CD4-positive, alpha-beta T cell treated with Interleukin-6 at 100 ng/mL for 8 hours (primary cell): ENCODE data around the gene FSD1.
"Not testable (repeated sequence)": the region's sequence is repeated elsewhere in the genome, so short reads cannot be mapped to it uniquely, and the experiment has no call there.

Experiments used
- DNase-seq: peaks from one replicate; pipeline ENCODE4 v3.0.0-alpha.2; 2020; ENCODE audit warnings: mixed read lengths, low spot score

The FSD1 gene

GRCh38 chr19:4304538-4305256, at the start of gene FSD1:
TSS of gene FSD1 (plus strand) at chr19:4304598. CDS start at chr19:4304747, 149 bp downstream.
- DNase-seq = peak; percentile 54

GRCh38 chr19:4256563-4256962, 47.8 kb upstream of the FSD1 start:
- DNase-seq = no peak

GRCh38 chr19:4257025-4257424, 47.4 kb upstream of the FSD1 start:
- no peak for DNase-seq

GRCh38 chr19:4258181-4258580, 46.2 kb upstream of the FSD1 start:
- DNase-seq = no peak

GRCh38 chr19:4260613-4261191, 43.7 kb upstream of the FSD1 start:
- DNase-seq = no peak

GRCh38 chr19:4264812-4265211, 39.6 kb upstream of the FSD1 start:
- DNase-seq = peak; percentile 8

- DNase-seq = no peak
Measured at GRCh38 chr19:4266253-4267000, 38.0 kb upstream of the FSD1 start.

GRCh38 chr19:4267101-4267900, 37.1 kb upstream of the FSD1 start:
- DNase-seq = peak; percentile 45

- DNase-seq = no peak
Measured at GRCh38 chr19:4267901-4268815, 36.2 kb upstream of the FSD1 start.

- DNase-seq = no peak
Measured at GRCh38 chr19:4268816-4269430, 35.5 kb upstream of the FSD1 start.

- no peak for DNase-seq
Measured at GRCh38 chr19:4272894-4273293, 31.5 kb upstream of the FSD1 start.

GRCh38 chr19:4274321-4274686, 30.1 kb upstream of the FSD1 start:
- not testable (repeated sequence) for DNase-seq

GRCh38 chr19:4277191-4277696, 27.2 kb upstream of the FSD1 start:
- no peak for DNase-seq

- DNase-seq = no peak
Measured at GRCh38 chr19:4278010-4278409, 26.4 kb upstream of the FSD1 start.

GRCh38 chr19:4278419-4279266, 25.8 kb upstream of the FSD1 start, which contains the start of gene SHD:
TSS of gene SHD (plus strand) at chr19:4279266. CDS start at chr19:4280064, 798 bp downstream.
- no peak for DNase-seq

GRCh38 chr19:4279267-4279529, 25.2 kb upstream of the FSD1 start:
- no peak for DNase-seq

GRCh38 chr19:4279530-4280422, 24.6 kb upstream of the FSD1 start:
- no peak for DNase-seq

- DNase-seq = no peak
Measured at GRCh38 chr19:4284176-4284958, 20.0 kb upstream of the FSD1 start.
